Prostate gland (tissue), 2 donors: ENCODE measurements around the gene LENG9.

ENCODE experiments used
- POLR2A ChIP-seq: fragments of 450-650 bp; IDR thresholded peaks from one replicate; pipeline ENCODE4 v1.6.1; 2016; ENCODE audit warnings: antibody characterized with exemption, mild to moderate bottlenecking
- TF ChIP-seq, protein P1 (sequence below), 4 experiments: fragments of 200-600 bp in 2 of 4; fragments of 450-650 bp in 2 of 4; sonication (generic) in 2 of 4; IDR thresholded peaks; 1 replicate in 3 of 4; 2 replicates in 1 of 4; pipeline ENCODE4 v1.5.1; 2016 to 2019; ENCODE audit warnings: antibody characterized with exemption in 4 of 4, mild to moderate bottlenecking in 2 of 4, moderate library complexity in 2 of 4

DNA sequence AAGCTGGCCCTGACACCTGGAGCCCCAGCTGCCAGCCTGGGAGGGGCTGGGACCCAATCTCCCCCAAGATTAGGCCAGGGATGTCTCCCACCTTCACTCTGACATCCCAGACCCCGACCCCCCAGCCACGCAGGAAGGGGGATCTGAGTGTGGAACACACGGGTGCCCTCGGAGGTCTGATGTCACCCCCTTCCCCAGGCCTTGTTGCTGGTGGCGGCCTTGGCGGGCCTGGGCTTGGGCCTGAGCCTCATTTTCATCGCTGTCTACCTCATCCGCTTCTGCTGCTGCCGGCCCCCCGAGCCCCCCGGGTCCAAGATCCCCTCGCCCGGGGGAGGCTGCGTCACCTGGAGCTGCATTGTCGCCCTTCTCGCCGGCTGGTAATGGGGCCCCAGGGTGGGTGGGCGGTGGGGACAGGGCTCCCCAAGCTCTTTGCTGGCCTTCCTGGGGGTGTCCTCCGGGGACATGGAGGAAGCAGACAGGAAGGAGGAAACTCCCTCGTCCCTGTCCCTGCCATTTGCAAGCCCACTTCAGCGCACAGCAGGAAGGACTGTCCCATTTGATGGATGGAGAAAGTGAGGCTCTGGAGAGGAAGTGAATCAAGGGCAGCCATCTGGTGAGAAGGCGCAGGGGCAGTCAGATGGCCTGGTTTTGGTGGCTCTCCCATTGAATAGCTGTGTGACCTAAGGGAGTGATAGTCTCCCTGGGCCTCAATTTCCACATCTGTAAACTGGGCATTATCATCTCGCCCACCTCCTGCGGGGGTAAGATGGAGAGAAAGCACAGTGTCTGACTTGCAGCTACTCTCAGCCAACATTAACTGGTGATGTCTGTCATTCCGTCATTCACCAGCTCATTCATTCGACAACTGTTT lies 44.4 kb downstream of the LENG9 start:
- TF ChIP-seq POLR2A: no peak
- TF ChIP-seq, protein P1, sequence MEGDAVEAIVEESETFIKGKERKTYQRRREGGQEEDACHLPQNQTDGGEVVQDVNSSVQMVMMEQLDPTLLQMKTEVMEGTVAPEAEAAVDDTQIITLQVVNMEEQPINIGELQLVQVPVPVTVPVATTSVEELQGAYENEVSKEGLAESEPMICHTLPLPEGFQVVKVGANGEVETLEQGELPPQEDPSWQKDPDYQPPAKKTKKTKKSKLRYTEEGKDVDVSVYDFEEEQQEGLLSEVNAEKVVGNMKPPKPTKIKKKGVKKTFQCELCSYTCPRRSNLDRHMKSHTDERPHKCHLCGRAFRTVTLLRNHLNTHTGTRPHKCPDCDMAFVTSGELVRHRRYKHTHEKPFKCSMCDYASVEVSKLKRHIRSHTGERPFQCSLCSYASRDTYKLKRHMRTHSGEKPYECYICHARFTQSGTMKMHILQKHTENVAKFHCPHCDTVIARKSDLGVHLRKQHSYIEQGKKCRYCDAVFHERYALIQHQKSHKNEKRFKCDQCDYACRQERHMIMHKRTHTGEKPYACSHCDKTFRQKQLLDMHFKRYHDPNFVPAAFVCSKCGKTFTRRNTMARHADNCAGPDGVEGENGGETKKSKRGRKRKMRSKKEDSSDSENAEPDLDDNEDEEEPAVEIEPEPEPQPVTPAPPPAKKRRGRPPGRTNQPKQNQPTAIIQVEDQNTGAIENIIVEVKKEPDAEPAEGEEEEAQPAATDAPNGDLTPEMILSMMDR (IDR thresholded peaks at IDR 0.05): no peak
